Tibial nerve (tissue), 4 donors: Measurements from ENCODE around the gene GABRB1.

Experiments used
- CTCF ChIP-seq, 5 experiments: fragments of 200-600 bp in 3 of 5; fragments of 450-650 bp in 2 of 5; sonication (generic) in 3 of 5; IDR thresholded peaks; one replicate each; pipeline ENCODE4 v1.5.1; 2016 to 2019; ENCODE audit warnings: antibody characterized with exemption in 5 of 5, mild to moderate bottlenecking in 3 of 5, moderate library complexity in 2 of 5
- EP300 ChIP-seq, 2 donors: sonication (generic); formaldehyde crosslinking; IDR thresholded peaks; one replicate each; pipeline ENCODE4 v1.6.1; 2017; ENCODE audit warnings: antibody characterized with exemption in 2 of 2, mild to moderate bottlenecking in 1 of 2

GRCh38 chr4:47049347-47049746 is 18.0 kb downstream of the GABRB1 start:
- TF ChIP-seq CTCF (IDR thresholded peaks at IDR 0.05) = no peak
- no peak for TF ChIP-seq EP300 (IDR thresholded peaks at IDR 0.05)
